Left kidney (tissue), 8 donors: ENCODE measurements around the gene GATAD2A. TPM values are rescaled to one million over a fixed set of nuclear protein-coding genes. Genes with fewer than 3 reads are reported as not detected.
"Not testable (repeated sequence)": the region's sequence is repeated elsewhere in the genome, so short reads cannot be mapped to it uniquely, and the experiment has no call there.

ENCODE experiments used
- DNase-seq: peaks from one replicate; pipeline ENCODE4 v3.0.0-alpha.2; 2013
- long read RNA-seq, 8 donors: transcript quantifications; one replicate each; lab custom pipeline, GENCODE V29; 2026
- polyA plus RNA-seq: library from polyadenylated mRNA; unstranded; fragments of 120-200 nt; gene quantifications from one replicate; pipeline ENCODE4 v1.2.1, GENCODE V29; 2013; ENCODE audit not compliant: insufficient read length

The GATAD2A gene
- 43.1 TPM for polyA plus RNA-seq
- long read RNA-seq, donor 1, partial matches to known transcripts: 12 of 12 reads
- long read RNA-seq, donor 1, other reads (novel, unspliced or antisense): 0 of 12 reads
- long read RNA-seq, donor 2, partial matches to known transcripts: 0 of 1 reads
- long read RNA-seq, donor 2, other reads (novel, unspliced or antisense): 0 of 1 reads
- long read RNA-seq, donor 3, partial matches to known transcripts: 54 of 54 reads
- long read RNA-seq, donor 3, other reads (novel, unspliced or antisense): 0 of 54 reads
- long read RNA-seq, donor 4: 0 reads
- long read RNA-seq, donor 5, partial matches to known transcripts: 8 of 8 reads
- long read RNA-seq, donor 5, other reads (novel, unspliced or antisense): 0 of 8 reads
- long read RNA-seq, donor 6, partial matches to known transcripts: 45 of 46 reads
- long read RNA-seq, donor 6, other reads (novel, unspliced or antisense): 0 of 46 reads
- long read RNA-seq, donor 7, partial matches to known transcripts: 42 of 43 reads
- long read RNA-seq, donor 7, other reads (novel, unspliced or antisense): 0 of 43 reads
- long read RNA-seq, donor 8: 0 reads

DNA sequence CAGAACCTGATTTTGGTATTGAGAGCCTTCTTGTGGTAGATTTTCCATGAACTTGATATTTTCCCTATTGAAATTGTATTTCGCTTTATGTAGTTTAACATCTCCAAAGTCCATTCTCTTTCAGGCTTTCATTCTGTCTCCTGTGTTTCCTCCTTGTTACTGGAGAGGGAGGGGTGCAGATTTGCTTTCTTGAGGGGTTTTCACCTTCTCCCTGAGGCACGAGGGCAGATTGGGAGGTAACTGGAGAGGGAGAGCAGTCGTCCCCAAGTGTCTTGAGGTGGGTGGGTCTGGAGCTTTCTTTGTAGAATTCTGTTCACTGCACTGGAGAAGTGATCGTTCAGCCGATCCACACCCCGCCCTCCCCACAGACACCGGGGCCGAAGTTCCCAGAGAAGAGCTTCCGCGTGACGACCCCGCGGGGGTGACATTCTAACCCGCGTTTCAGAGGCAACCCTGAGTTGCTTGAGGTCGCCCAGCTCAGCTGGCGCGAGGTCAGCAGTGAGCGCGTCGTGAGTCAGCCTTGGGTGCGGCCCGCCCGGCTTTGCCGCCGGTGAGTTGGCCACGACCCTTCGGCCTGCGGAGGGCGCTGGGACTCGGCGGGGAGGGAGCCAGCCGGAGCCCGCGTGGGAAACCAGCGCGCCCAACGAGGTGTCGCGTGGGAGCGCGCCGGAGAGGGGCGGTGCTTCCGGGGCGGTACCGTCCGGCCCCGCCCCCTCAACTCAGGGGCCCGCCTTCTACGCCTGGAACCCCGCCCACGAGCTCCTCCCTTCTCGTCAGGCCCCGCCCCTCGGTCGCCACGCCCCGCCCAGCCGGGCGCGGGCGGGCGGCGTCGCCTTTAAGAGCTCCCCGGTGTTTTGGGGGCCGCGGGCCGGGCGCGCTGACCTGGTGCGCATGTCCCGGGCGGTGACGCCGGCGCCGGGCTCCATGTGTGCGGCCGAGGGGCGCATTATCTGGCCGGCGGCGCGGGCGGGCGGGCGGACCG is at the start of gene GATAD2A:
Gene GATAD2A, plus strand, starts transcription at position 797 of the 982 bp plus-strand sequence. CDS start 59,671 bp downstream, outside the sequence.
- peak; percentile 89 for DNase-seq

DNA sequence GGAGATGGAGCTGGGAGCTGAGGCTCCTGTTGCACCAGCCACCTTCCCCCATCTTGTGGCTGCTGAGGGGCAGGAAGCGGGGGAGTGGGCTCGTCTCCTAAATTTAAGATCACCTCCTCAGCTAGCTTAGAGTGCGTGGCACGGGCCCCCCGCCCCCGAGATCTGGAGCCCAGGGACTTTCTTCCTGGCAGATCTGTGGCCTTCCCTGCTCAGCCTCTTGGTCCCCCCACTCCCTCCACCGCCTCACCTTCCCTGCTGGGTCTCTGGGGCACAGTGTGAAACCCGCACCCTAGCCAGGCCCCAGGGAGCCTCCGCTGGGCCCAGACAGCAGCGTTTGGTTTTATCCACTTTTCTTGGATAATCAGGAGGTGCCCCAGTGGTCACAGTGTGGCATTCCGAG is 49.0 kb upstream of the GATAD2A start:
- no peak for DNase-seq

- no peak for DNase-seq
Observed at GRCh38 chr19:19356901-19357566, 48.4 kb upstream of the GATAD2A start.

DNA sequence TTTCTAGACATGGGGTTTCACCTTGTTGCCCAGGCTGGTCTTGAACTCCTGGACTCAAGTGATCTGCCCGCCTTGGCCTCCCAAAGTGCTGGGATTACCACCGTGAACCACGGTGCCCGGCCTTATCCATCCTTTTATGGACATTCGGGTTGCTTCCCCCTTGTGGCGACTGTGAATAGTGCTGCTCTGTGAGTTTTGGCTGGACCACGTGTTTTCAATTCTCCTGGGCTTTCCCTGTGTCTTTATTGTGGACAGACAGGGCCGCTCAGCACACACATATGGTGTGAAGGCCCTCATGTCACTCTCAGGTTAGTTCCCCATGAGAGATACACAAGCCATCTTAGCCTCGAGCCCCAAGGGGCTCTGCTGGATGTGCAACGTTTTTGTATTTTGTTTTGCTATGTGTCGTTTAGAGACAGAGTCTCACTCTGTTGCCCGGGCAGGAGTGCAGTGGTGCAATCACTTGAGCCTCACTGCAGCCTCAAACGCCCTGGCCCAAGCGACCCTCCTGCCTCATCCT is 44.3 kb upstream of the GATAD2A start:
- peak; percentile 82 for DNase-seq

GRCh38 chr19:19362075-19362474 is 43.4 kb upstream of the GATAD2A start:
- DNase-seq: no peak

DNA sequence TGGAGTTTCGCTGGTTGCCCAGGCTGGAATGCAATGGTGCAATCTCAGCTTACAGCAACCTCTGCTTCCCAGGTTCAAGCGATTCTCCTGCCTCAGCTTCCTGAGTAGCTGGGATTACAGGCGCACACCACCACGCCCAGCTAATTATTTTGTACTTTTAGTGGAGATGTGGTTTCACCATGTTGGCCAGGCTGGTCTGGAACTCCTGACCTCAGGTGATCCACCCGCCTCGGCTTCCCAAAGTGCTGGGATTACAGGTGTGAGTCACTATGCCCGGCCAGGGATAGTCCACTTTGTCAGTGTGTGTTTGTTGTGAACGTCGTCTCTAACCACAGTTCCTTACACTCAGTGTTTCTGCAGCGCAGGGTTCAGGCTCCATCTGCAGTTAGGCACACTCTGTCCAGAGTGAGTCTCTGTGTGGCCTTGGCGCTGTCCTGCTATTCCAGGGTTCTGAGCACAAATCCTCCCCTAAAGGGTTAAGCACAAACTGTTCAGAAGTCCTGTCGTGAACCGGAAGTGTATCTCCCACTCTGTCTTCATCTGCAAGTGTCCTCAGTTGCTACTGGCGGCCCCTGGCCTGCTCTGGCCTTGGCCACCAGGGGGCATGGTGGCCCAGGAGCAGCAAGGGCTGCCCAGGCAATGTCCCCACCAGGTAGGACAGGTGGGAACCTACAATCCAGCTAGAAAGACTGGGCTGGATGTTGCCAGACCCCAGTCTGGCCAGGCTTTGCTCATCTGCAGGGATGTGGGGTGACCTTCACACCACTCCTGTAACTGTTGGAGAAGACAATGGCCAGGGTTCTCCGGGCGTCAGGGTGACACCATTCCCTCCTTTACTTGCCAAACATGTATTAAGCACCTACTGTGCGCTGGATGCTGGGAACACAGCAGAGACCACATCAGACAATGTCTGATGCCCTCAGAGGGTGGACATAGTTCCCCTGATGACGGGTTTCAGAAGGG is 38.8 kb upstream of the GATAD2A start:
- DNase-seq: peak; percentile 42

GRCh38 chr19:19368087-19368486 is 37.4 kb upstream of the GATAD2A start:
- DNase-seq: no peak

- no peak for DNase-seq
Observed at GRCh38 chr19:19371059-19371458, 34.4 kb upstream of the GATAD2A start.

DNA sequence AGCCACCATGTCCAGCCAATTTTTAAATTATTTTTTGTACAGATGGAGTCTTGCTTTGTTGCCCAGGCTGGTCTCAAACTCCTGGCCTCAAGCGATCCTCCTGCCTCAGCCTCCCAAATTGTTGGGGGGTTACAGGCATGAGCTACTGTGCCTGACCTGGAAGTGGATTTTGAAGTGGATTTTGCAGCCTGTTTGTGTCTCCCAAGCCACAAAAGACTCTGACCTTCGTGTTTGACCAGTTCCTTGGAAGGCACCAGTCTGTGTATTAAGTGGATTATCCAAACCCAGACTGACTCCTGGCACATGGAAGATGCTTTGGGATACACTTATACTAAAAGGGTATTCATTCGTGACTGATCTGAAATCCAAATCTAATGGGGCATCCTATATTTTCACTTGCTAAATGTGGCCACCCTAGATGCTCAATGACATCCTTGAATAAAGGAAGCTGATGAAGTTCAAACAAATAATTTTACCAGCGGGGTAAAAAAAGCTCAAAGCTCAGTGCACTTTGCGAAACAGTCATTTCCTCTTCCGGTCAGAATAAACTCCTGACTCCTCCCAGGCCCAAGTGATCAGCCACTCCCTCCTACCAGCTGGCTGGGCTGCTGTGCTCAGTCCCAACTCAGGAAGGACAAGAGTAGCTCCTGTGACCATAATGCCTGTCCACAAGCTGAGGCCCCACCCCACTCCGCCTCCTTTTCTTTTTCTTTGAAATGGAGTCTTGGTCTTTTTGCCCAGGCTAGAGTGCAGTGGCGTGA is 32.6 kb upstream of the GATAD2A start:
- DNase-seq: no peak

GRCh38 chr19:19379527-19379926 is 25.9 kb upstream of the GATAD2A start:
- no peak for DNase-seq

- not testable (repeated sequence) for DNase-seq
Observed at GRCh38 chr19:19380316-19380715, 25.2 kb upstream of the GATAD2A start.

DNA sequence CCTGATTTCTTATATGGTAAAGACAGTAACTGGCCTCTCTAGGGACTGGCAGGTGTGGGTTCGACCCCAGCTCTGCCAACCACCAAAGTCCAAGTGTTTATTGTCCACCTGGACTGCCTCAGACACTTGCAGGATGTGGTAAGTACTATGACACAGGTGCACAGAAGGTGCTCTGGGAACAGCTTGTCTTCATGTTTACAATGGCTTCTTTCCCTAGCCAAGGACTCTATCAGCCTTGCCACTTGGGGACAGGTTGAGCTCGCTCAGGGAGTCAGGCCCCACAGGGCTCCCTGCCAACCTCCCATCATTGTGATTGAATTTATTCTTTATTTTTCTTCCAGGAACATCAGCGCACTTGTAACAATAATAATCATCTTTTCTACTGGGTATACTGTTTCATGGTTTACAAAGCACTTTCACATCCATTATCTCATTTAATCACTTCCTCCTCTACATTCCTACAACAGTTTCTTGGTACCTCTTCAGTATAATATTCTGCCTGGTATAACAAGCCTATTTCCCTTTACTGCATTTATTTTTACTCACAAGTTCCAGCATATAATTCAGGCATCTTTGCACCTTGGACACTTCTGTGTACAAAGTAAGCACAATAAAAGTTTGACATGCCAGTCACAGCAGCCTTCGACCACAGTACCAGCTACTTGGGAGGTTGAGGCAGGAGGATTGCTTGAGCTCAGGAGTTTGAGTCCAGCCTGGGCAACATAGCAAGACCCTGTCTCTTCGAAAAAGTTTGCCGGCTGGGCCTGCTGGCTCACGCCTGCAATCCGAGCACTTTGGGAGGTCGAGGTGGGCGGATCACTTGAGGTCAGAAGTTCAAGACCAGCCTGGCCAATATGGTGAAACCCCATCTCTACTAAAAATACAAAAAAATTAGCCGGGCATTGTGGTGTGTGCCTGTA is 24.2 kb upstream of the GATAD2A start:
- DNase-seq: no peak

- DNase-seq: no peak
Observed at GRCh38 chr19:19382118-19382517, 23.4 kb upstream of the GATAD2A start.

DNA sequence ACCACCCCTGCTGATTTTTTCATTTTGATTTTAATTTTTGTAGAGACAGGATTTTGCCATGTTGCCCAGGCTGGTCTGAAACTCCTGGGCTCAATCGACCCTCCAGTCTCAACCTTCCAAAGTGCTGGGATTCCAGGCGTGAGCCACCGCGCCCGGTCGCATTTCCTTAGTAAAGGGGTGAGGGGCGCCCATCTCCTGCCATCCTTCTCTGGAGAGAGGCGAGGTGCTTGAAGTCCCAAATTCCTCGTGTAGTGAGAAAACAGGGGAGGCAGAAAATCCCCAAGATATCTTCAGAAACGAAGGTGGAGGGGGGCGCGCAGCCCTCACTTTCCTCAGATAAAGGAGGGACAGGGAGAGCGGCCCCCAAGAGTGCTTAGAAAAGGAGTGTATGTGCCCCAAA is 21.0 kb upstream of the GATAD2A start:
- no peak for DNase-seq

DNA sequence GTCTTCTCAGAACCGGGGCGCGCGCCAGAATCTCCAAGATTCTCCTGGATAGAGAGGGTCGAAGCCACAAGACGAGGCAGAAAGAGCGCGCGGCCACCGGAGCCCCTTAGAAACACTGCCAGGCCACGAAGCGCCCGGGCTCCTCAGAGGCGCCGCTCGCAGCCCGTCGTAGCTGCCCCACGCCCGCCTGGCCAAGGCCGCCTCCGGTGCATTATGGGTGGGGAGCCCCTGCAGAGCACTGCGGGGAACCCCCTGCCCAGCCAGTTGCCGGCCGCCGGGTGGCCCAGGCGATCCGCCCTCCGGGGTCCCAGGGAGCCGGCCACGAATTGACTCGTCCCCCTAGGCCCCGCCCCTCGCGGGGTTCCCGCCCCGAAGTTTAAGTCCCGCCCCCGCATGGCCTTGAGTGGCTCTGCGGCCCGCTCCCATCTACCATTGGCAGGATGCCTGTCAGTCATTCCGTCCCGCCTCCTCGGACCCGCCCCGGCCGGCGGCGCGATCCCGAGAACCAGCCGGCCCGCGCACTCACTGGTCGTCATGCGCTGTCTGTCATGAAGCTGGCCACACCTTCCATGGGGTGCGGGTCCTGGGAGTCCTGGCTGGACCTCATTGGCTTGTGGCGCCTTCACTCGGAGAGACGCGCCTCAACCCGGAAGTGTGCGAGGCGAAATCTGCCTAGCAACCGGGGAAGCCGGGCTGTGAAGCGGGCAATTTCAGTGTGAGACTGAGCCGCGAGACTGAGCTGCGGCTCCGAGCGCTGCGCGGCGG is 20.2 kb upstream of the GATAD2A start:
- peak; percentile 99 for DNase-seq

GRCh38 chr19:19385896-19386869 is 19.3 kb upstream of the GATAD2A start:
- no peak for DNase-seq
